Panc1 (cell line): ENCODE results near the gene CUL9.

Experiments used
- POLR2AphosphoS5 ChIP-seq: IDR thresholded peaks from 2 replicates; pipeline ENCODE4 v1.6.1; 2012; ENCODE audit warnings: mild to moderate bottlenecking, low read depth, low read length, moderate library complexity
- SIN3A ChIP-seq: IDR thresholded peaks from 2 replicates; pipeline ENCODE4 v1.6.1; 2012; ENCODE audit warnings: low read depth, mild to moderate bottlenecking, low read length, moderate library complexity, borderline replicate concordance; ENCODE audit not compliant: insufficient read depth
- TCF7L2 ChIP-seq: IDR thresholded peaks from 2 replicates; pipeline ENCODE4 v1.6.1; 2011; ENCODE audit warnings: mild to moderate bottlenecking, low read depth, low read length, inconsistent platforms
- TF ChIP-seq, protein P1 (sequence below): fragments of 450-650 bp; IDR thresholded peaks from 2 replicates; pipeline ENCODE4 v1.5.1; 2017; ENCODE audit warnings: mild to moderate bottlenecking
- TF ChIP-seq, protein P2 (sequence below), 2 experiments: IDR thresholded peaks; 2 replicates each; pipeline ENCODE4 v1.6.1; 2011 to 2012; ENCODE audit warnings: low read depth in 2 of 2, control low read depth in 1 of 2, low read length in 1 of 2, mild to moderate bottlenecking in 1 of 2, moderate library complexity in 1 of 2; ENCODE audit not compliant: insufficient read depth in 1 of 2

DNA sequence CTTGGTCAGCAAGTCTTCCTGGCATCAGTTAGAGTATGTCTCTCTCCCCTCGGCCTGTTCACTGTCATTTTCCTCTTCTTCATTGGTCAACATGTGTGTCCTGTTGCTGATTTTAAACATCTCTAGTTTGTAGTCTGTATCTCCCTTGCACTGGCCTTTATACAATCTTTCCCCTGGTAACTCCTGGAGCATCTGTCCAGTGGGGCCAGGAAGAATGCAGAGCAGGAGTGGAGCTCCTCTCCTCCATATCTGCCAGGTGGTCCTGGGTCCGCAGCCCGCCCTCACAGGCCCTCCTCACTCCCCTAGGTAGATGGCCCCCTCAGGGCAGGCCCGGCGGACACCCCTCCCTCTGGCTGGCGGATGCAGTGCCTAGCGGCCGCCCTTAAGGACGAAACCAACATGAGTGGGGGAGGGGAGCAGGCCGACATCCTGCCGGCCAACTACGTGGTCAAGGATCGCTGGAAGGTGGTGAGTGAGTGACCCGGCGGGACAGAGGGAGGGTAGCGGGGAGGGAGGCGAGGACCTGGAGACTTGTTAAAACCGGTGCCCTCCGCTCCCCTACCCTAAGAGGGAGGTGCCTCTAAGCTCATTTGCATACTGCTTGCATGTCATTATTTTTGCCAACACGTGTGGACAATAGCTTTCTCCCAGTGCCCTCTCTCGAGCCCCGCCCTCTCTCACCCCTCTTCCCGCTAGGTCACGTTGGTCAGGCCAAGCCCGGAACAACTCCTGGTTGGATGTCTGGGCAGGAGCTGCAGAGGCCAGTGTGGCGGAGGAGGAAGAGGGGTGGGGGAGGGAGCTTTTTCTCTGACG lies 64.5 kb downstream of the CUL9 start:
- TF ChIP-seq, protein P1, sequence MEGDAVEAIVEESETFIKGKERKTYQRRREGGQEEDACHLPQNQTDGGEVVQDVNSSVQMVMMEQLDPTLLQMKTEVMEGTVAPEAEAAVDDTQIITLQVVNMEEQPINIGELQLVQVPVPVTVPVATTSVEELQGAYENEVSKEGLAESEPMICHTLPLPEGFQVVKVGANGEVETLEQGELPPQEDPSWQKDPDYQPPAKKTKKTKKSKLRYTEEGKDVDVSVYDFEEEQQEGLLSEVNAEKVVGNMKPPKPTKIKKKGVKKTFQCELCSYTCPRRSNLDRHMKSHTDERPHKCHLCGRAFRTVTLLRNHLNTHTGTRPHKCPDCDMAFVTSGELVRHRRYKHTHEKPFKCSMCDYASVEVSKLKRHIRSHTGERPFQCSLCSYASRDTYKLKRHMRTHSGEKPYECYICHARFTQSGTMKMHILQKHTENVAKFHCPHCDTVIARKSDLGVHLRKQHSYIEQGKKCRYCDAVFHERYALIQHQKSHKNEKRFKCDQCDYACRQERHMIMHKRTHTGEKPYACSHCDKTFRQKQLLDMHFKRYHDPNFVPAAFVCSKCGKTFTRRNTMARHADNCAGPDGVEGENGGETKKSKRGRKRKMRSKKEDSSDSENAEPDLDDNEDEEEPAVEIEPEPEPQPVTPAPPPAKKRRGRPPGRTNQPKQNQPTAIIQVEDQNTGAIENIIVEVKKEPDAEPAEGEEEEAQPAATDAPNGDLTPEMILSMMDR: no peak
- no peak for TF ChIP-seq SIN3A
- TF ChIP-seq, protein P2, sequence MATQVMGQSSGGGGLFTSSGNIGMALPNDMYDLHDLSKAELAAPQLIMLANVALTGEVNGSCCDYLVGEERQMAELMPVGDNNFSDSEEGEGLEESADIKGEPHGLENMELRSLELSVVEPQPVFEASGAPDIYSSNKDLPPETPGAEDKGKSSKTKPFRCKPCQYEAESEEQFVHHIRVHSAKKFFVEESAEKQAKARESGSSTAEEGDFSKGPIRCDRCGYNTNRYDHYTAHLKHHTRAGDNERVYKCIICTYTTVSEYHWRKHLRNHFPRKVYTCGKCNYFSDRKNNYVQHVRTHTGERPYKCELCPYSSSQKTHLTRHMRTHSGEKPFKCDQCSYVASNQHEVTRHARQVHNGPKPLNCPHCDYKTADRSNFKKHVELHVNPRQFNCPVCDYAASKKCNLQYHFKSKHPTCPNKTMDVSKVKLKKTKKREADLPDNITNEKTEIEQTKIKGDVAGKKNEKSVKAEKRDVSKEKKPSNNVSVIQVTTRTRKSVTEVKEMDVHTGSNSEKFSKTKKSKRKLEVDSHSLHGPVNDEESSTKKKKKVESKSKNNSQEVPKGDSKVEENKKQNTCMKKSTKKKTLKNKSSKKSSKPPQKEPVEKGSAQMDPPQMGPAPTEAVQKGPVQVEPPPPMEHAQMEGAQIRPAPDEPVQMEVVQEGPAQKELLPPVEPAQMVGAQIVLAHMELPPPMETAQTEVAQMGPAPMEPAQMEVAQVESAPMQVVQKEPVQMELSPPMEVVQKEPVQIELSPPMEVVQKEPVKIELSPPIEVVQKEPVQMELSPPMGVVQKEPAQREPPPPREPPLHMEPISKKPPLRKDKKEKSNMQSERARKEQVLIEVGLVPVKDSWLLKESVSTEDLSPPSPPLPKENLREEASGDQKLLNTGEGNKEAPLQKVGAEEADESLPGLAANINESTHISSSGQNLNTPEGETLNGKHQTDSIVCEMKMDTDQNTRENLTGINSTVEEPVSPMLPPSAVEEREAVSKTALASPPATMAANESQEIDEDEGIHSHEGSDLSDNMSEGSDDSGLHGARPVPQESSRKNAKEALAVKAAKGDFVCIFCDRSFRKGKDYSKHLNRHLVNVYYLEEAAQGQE (IDR thresholded peaks at IDR 0.05; ENCODE audit: insufficient read depth in 1 of 2, low read depth in 2 of 2, low read length in 1 of 2): no peak
- TF ChIP-seq POLR2AphosphoS5: no peak
- TF ChIP-seq TCF7L2: no peak
